Jurkat, Clone E6-1 (cell line): Measurements from ENCODE around the gene MS4A8.
"Not testable (repeated sequence)": the region's sequence is repeated elsewhere in the genome, so short reads cannot be mapped to it uniquely, and the experiment has no call there.

Experiments used
- DNase-seq: peaks from one replicate; pipeline ENCODE4 v3.0.0-alpha.2; 2011; ENCODE audit warnings: low read depth, low spot score
- H3K4me3 ChIP-seq: 2 replicates; pipeline ENCODE4 v1.5.1; 2011; ENCODE audit warnings: mild to moderate bottlenecking, low read length, control low read depth, moderate library complexity

Gene MS4A8

DNA sequence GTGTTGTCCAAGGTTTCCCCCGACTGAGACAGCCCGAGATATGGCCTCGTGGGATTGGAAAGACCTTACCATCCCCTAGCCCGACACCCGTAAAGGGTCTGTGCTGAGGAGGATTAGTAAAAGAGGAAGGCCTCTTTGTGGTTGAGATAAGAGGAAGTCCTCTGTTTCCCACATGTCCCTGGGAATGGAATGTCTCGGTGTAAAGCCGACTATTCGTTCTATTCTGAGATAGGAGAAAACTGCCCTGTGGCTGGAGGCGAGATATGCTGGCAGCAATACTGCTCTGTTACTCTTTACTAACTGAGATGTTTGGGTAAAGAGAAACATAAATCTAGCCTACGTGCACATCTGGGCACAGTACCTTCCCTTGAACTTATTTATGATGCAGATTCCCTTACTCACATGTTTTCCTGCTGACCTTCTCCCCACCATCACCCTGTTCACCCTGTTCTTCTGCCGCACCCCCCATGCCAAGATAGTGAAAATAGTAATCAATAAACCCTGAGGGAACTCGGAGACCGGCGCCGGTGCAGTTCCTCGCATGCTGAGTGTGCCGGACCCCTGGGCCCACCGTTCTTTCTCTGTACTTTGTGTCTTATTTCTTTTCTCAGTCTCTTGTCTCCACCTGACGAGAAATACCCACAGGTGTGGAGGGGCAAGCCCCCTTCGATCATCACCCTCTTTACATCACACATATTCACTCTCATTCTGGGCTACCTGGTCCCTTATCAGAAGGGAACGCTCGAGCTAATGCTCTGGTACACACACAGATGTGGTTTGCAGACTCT, 60.2 kb downstream of the MS4A8 start:
- not testable (repeated sequence) for H3K4me3 ChIP-seq, DNase-seq

- no peak for DNase-seq
- H3K4me3 ChIP-seq: no peak overlapping the region
These were observed 62.2 kb downstream of the MS4A8 start for GRCh38 chr11:60761436-60762190.

DNA sequence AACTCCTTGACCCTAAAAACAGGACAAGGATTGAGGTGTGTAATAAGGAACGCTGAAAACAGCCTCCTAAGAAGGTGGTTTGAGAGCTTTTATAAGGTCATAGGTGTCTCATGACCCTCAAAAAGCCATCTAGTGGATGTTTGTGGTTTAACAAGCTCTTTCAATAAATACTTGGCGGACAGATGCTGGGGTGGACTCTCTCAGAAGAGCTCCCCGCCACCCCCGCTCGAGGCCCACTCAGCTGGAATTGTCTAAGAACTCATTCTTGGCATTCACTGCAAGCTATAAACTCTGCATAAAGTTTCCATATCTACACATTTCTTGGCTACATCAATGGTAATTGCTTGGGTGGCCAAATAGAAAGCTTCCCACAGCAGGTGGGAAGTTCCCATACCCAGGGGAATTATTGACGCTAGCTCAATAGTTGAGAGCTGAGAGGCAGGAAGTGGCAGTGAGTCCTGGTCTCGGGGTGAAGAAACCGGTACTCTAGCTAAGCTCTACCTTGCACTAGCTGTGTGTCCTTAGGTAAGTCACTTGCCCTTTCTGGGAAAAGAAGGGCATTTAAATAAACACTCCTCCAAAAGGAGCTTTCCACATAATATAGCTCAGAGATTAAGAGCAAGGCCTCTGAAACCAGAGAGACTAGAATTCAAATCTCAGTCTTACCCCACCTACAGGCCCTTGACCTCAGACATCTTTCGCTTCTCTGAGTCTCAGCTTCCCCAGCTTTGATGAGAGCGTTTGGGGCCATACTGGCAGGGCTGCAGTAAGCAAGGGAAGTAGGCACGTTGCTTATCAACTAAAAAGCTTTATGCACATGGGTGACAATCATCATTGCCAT, 63.7 kb downstream of the MS4A8 start:
- H3K4me3 ChIP-seq: no peak overlapping the region
- DNase-seq: peak; percentile 18

GRCh38 chr11:60763692-60764369, 64.4 kb downstream of the MS4A8 start:
- no peak for DNase-seq
- no peak overlapping the region for H3K4me3 ChIP-seq

DNA sequence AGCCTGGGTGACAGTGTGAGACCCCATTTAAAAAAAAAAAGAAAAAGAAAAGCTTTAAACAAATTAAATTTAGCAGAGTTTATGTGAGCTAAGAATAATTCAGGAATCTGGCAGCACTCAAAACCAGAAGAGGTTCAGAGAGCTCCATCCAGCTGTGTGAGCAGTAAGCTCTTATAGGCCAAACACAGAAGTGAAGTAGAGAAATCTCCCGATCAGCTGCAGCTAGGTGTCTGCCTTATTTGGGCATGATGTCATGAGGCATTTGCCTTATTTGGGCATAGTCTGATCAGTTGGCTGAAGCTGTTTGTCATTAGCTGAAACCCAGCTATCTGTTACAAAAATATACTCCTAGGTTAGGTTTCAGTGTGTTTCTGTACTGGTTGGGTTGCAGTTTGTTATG, 65.5 kb downstream of the MS4A8 start:
- DNase-seq: peak; percentile 30
- no peak overlapping the region for H3K4me3 ChIP-seq

GRCh38 chr11:60765355-60765754, 65.9 kb downstream of the MS4A8 start:
- no peak overlapping the region for H3K4me3 ChIP-seq
- DNase-seq: no peak
